Skeletal muscle satellite cell (primary cell): ENCODE results near the gene PPM1H.
"Not testable (repeated sequence)": the region's sequence is repeated elsewhere in the genome, so short reads cannot be mapped to it uniquely, and the experiment has no call there.

ENCODE experiments used
- H3K27me3 ChIP-seq: 2 replicates; pipeline ENCODE4 v1.7.0; 2013; ENCODE audit warnings: low read length; ENCODE audit not compliant: control insufficient read depth, insufficient read depth
- H3K36me3 ChIP-seq: 2 replicates; pipeline ENCODE4 v1.7.0; 2013; ENCODE audit warnings: mild to moderate bottlenecking, control low read depth, low read length; ENCODE audit not compliant: insufficient read depth
- H3K4me1 ChIP-seq: 2 replicates; pipeline ENCODE4 v1.7.0; 2013; ENCODE audit warnings: low read length; ENCODE audit not compliant: control insufficient read depth, insufficient read depth
- H3K4me2 ChIP-seq: 2 replicates; pipeline ENCODE4 v1.7.0; 2013; ENCODE audit warnings: mild to moderate bottlenecking, low read length
- H3K4me3 ChIP-seq: 2 replicates; pipeline ENCODE4 v1.7.0; 2013; ENCODE audit warnings: low read length
- H3K9ac ChIP-seq: 2 replicates; pipeline ENCODE4 v1.7.0; 2013; ENCODE audit warnings: mild to moderate bottlenecking, low read depth, low read length, moderate library complexity
- H3K9me3 ChIP-seq: replicated peaks from 2 replicates; pipeline ENCODE4 v1.7.0; 2013; ENCODE audit warnings: mild to moderate bottlenecking, control low read depth, low read length

The PPM1H gene

GRCh38 chr12:62736596-62736995 lies 198.4 kb downstream of the PPM1H start:
- Histone ChIP-seq H3K27me3 (no peaks in the 10 kb centered on the region), H3K4me3 (no peak overlapping the region), H3K4me2 (no peak overlapping the region), H3K36me3 (no peaks in the 10 kb centered on the region), H3K9me3 (no peaks in the 10 kb centered on the region), H3K4me1 (peaks cover 46% of the 10 kb centered on the region), H3K9ac (no peak overlapping the region)

- H3K9me3 ChIP-seq, result no peaks in the 10 kb centered on the region
- no peaks in the 10 kb centered on the region for H3K36me3 ChIP-seq
- peak overlapping the region; percentile 29 for H3K9ac ChIP-seq
- peak overlapping the region; percentile 22 for H3K4me2 ChIP-seq
- no peak overlapping the region for H3K4me3 ChIP-seq
- no peaks in the 10 kb centered on the region for H3K27me3 ChIP-seq
- peaks cover 55% of the 10 kb centered on the region for H3K4me1 ChIP-seq
These were observed 202.0 kb downstream of the PPM1H start for GRCh38 chr12:62732861-62733427.

- peak overlapping the region; percentile 49 for H3K4me3 ChIP-seq
- H3K36me3 ChIP-seq, result no peaks in the 10 kb centered on the region
- peak overlapping the region; percentile 70 for H3K9ac ChIP-seq
- peaks cover 53% of the 10 kb centered on the region for H3K4me1 ChIP-seq
- H3K27me3 ChIP-seq, result no peaks in the 10 kb centered on the region
- H3K9me3 ChIP-seq, result no peaks in the 10 kb centered on the region
- peak overlapping the region; percentile 75 for H3K4me2 ChIP-seq
These were observed 203.7 kb downstream of the PPM1H start for GRCh38 chr12:62731055-62731820.

- Histone ChIP-seq H3K4me1 (peaks cover 58% of the 10 kb centered on the region), H3K9ac (peak overlapping the region; percentile 70), H3K4me2 (peak overlapping the region; percentile 75), H3K4me3 (peak overlapping the region; percentile 11), H3K36me3 (no peaks in the 10 kb centered on the region), H3K9me3 (no peaks in the 10 kb centered on the region), H3K27me3 (no peaks in the 10 kb centered on the region)
These were observed 204.3 kb downstream of the PPM1H start for GRCh38 chr12:62730649-62731048.

- H3K27me3 ChIP-seq, H3K9me3 ChIP-seq, H3K36me3 ChIP-seq, H3K4me3 ChIP-seq: not testable (repeated sequence)
- peak overlapping the region; percentile 75 for H3K4me2 ChIP-seq
- peaks cover 65% of the 10 kb centered on the region for H3K4me1 ChIP-seq
- H3K9ac ChIP-seq, result peak overlapping the region; percentile 70
These were observed 205.1 kb downstream of the PPM1H start for GRCh38 chr12:62729579-62730544.

GRCh38 chr12:62728741-62729140 lies 206.2 kb downstream of the PPM1H start:
- no peak overlapping the region for H3K9ac ChIP-seq
- no peaks in the 10 kb centered on the region for H3K36me3 ChIP-seq
- H3K4me2 ChIP-seq, result no peak overlapping the region
- no peaks in the 10 kb centered on the region for H3K9me3 ChIP-seq
- H3K4me1 ChIP-seq, result peaks cover 76% of the 10 kb centered on the region
- no peak overlapping the region for H3K4me3 ChIP-seq
- no peaks in the 10 kb centered on the region for H3K27me3 ChIP-seq

- Histone ChIP-seq H3K9me3 (no peaks in the 10 kb centered on the region), H3K4me3 (no peak overlapping the region), H3K4me1 (peaks cover 66% of the 10 kb centered on the region), H3K36me3 (no peaks in the 10 kb centered on the region), H3K27me3 (no peaks in the 10 kb centered on the region), H3K9ac (no peak overlapping the region), H3K4me2 (no peak overlapping the region)
These were observed 208.4 kb downstream of the PPM1H start for GRCh38 chr12:62726471-62726980.

GRCh38 chr12:62725781-62726180 lies 209.2 kb downstream of the PPM1H start:
- Histone ChIP-seq H3K27me3 (no peaks in the 10 kb centered on the region), H3K9ac (peak overlapping the region; percentile 37), H3K4me3 (no peak overlapping the region), H3K36me3 (no peaks in the 10 kb centered on the region), H3K9me3 (no peaks in the 10 kb centered on the region), H3K4me2 (peak overlapping the region; percentile 36), H3K4me1 (peaks cover 62% of the 10 kb centered on the region)

GRCh38 chr12:62724947-62725451 lies 210.0 kb downstream of the PPM1H start:
- Histone ChIP-seq H3K4me2 (peak overlapping the region; percentile 36), H3K9me3 (no peaks in the 10 kb centered on the region), H3K4me3 (peak overlapping the region; percentile 37), H3K27me3 (no peaks in the 10 kb centered on the region), H3K4me1 (peaks cover 59% of the 10 kb centered on the region), H3K9ac (peak overlapping the region; percentile 37), H3K36me3 (no peaks in the 10 kb centered on the region)

- Histone ChIP-seq H3K9ac (peak overlapping the region; percentile 43), H3K4me1 (peaks cover 56% of the 10 kb centered on the region), H3K36me3 (no peaks in the 10 kb centered on the region), H3K9me3 (no peaks in the 10 kb centered on the region), H3K4me2 (peak overlapping the region; percentile 9), H3K4me3 (no peak overlapping the region), H3K27me3 (no peaks in the 10 kb centered on the region)
These were observed 210.7 kb downstream of the PPM1H start for GRCh38 chr12:62724285-62724684.
